H54 (cell line): ENCODE results near the gene SH3TC1.

Source experiments
- DNase-seq: peaks from one replicate; pipeline ENCODE4 v3.0.0; 2011; ENCODE audit warnings: low spot score, mixed read lengths; ENCODE audit not compliant: insufficient read length
- FAIRE-seq: peaks from 3 replicates; lab custom pipeline; 2011; peaks lifted over from hg19 to GRCh38; lab: Jason Lieb, UNC
- POLR2A ChIP-seq: IDR thresholded peaks from 2 replicates; pipeline ENCODE4 v1.6.1; 2011; ENCODE audit warnings: low read depth, mild to moderate bottlenecking, low read length

Gene SH3TC1

GRCh38 chr4:8181119-8181518 lies 18.0 kb upstream of the SH3TC1 start:
- FAIRE-seq (no peak), DNase-seq (no peak)
- TF ChIP-seq POLR2A: no peak

GRCh38 chr4:8181844-8182243 lies 17.2 kb upstream of the SH3TC1 start:
- FAIRE-seq: no peak
- TF ChIP-seq POLR2A: no peak

GRCh38 chr4:8182294-8182693 lies 16.8 kb upstream of the SH3TC1 start:
- no peak for DNase-seq
- TF ChIP-seq POLR2A: no peak
- FAIRE-seq: no peak

More at GRCh38 chr4:8181844-8182243, 17.2 kb upstream of the SH3TC1 start:
- DNase-seq: no peak

- FAIRE-seq (no peak), DNase-seq (peak; percentile 76)
- TF ChIP-seq POLR2A: no peak
These were observed 16.0 kb upstream of the SH3TC1 start for GRCh38 chr4:8182858-8183725.

- FAIRE-seq: no peak
- DNase-seq: no peak
- TF ChIP-seq POLR2A: no peak
These were observed 15.0 kb upstream of the SH3TC1 start for GRCh38 chr4:8184061-8184460.

GRCh38 chr4:8185295-8185694 lies 13.8 kb upstream of the SH3TC1 start:
- no peak for FAIRE-seq
- DNase-seq: peak; percentile 52
- TF ChIP-seq POLR2A: no peak

GRCh38 chr4:8185930-8186329 lies 13.2 kb upstream of the SH3TC1 start:
- TF ChIP-seq POLR2A: no peak
- FAIRE-seq (no peak), DNase-seq (no peak)

- DNase-seq (peak; percentile 39), FAIRE-seq (no peak)
- no peak for TF ChIP-seq POLR2A
These were observed 11.0 kb upstream of the SH3TC1 start for GRCh38 chr4:8188085-8188484.

GRCh38 chr4:8188743-8189550 lies 10.1 kb upstream of the SH3TC1 start:
- TF ChIP-seq POLR2A: no peak
- DNase-seq: no peak

GRCh38 chr4:8189551-8190466 lies 9.3 kb upstream of the SH3TC1 start:
- no peak for TF ChIP-seq POLR2A
- FAIRE-seq (no peak), DNase-seq (no peak)

More at GRCh38 chr4:8188743-8189550, 10.1 kb upstream of the SH3TC1 start:
- no peak for FAIRE-seq

GRCh38 chr4:8191136-8191747 lies 7.8 kb upstream of the SH3TC1 start:
- DNase-seq: peak; percentile 76
- FAIRE-seq: no peak
- 0 out of 2 replicates have a peak, but pooled peaks have one; percentile 14 for TF ChIP-seq POLR2A

GRCh38 chr4:8192748-8193738 lies 6.0 kb upstream of the SH3TC1 start:
- no peak for TF ChIP-seq POLR2A
- FAIRE-seq (no peak), DNase-seq (no peak)
